Natural killer cell (primary cell): ENCODE results near the gene AP2B1. TPM values are rescaled to one million over a fixed set of nuclear protein-coding genes. Genes with fewer than 3 reads are reported as not detected.

Experiments used
- ATAC-seq, 3 donors: fragments of 150-1000 bp in 2 of 3; fragments of 200-7000 bp in 1 of 3; cut with Tn5 transposase; 1 replicate in 1 of 3; 2 replicates in 2 of 3; pipeline ENCODE4 v1.10.0; 2021; ENCODE audit warnings: mild to moderate bottlenecking in 2 of 3, moderate library complexity in 2 of 3
- DNase-seq, 2 donors: peaks; one replicate each; pipeline versions ENCODE4 v3.0.0 to v3.0.0-alpha.2; 2013 to 2021; ENCODE audit warnings: mixed read lengths in 1 of 2
- H3K27ac ChIP-seq: one replicate; pipeline ENCODE4 v1.5.1; 2013; ENCODE audit warnings: mild to moderate bottlenecking, low read length
- H3K27me3 ChIP-seq: one replicate; pipeline ENCODE4 v1.6.1; 2013; ENCODE audit warnings: low read length; ENCODE audit not compliant: control insufficient read depth, insufficient read depth
- H3K36me3 ChIP-seq: one replicate; pipeline ENCODE4 v1.6.1; 2013; ENCODE audit warnings: low read length; ENCODE audit not compliant: control insufficient read depth, insufficient read depth
- H3K4me1 ChIP-seq: one replicate; pipeline ENCODE4 v1.6.1; 2013; ENCODE audit warnings: low read length; ENCODE audit not compliant: control insufficient read depth, insufficient read depth
- H3K4me3 ChIP-seq: one replicate; pipeline ENCODE4 v1.5.1; 2013; ENCODE audit warnings: low read length
- H3K9me3 ChIP-seq: one replicate; pipeline ENCODE4 v1.6.1; 2013; ENCODE audit warnings: low read length; ENCODE audit not compliant: control insufficient read depth, insufficient read depth
- H3K27ac Mint-ChIP-seq, 2 donors: one replicate each; pipeline ENCODE4 v1.8.0; 2022; ENCODE audit warnings: mild to moderate bottlenecking in 2 of 2, mixed read lengths in 2 of 2, moderate library complexity in 1 of 2
- H3K27me3 Mint-ChIP-seq, 2 donors: one replicate each; pipeline ENCODE4 v1.8.0; 2022; ENCODE audit warnings: low read depth in 2 of 2, mixed read lengths in 2 of 2
- H3K36me3 Mint-ChIP-seq: one replicate; pipeline ENCODE4 v1.8.0; 2022; ENCODE audit warnings: mixed read lengths
- H3K4me1 Mint-ChIP-seq, 2 donors: one replicate each; pipeline ENCODE4 v1.8.0; 2022; ENCODE audit warnings: mixed read lengths in 2 of 2
- H3K4me3 Mint-ChIP-seq: one replicate; pipeline ENCODE4 v1.8.0; 2022; ENCODE audit warnings: mild to moderate bottlenecking, moderate library complexity, mixed read lengths
- H3K9me3 Mint-ChIP-seq, 2 donors: one replicate each; pipeline ENCODE4 v1.8.0; 2022; ENCODE audit warnings: mixed read lengths in 2 of 2
- WGBS: methylation state at CpG from one replicate; pipeline ENCODE4 v1.1.7; 2013; ENCODE audit warnings: missing lambda C conversion rate; ENCODE audit not compliant: insufficient coverage; 5-methylcytosine and 5-hydroxymethylcytosine counted together
- intact Hi-C: fragments of 100-400 bp; cut with micrococcal nuclease; formaldehyde crosslinking; loops from one replicate; pipeline ENCODE4 v1.14.2; 2022
- total RNA-seq, 4 donors: library from RNA; stranded (reverse); fragments of 120-200 nt in 1 of 4; gene quantifications; one replicate each; pipeline versions ENCODE4 v1.2.3 to v1.2.4, GENCODE V29; 2013 to 2022
- TF ChIP-seq, protein P1 (sequence below): fragments of 200-600 bp; IDR thresholded peaks from one replicate; pipeline ENCODE4 v1.8.0; 2022; ENCODE audit warnings: antibody characterized with exemption

The AP2B1 gene
- total RNA-seq, 3 donors from 2014 or later (not counting 1 experiment from before 2014, with no cell fraction given) = 111 to 148 (median 139) TPM

DNA sequence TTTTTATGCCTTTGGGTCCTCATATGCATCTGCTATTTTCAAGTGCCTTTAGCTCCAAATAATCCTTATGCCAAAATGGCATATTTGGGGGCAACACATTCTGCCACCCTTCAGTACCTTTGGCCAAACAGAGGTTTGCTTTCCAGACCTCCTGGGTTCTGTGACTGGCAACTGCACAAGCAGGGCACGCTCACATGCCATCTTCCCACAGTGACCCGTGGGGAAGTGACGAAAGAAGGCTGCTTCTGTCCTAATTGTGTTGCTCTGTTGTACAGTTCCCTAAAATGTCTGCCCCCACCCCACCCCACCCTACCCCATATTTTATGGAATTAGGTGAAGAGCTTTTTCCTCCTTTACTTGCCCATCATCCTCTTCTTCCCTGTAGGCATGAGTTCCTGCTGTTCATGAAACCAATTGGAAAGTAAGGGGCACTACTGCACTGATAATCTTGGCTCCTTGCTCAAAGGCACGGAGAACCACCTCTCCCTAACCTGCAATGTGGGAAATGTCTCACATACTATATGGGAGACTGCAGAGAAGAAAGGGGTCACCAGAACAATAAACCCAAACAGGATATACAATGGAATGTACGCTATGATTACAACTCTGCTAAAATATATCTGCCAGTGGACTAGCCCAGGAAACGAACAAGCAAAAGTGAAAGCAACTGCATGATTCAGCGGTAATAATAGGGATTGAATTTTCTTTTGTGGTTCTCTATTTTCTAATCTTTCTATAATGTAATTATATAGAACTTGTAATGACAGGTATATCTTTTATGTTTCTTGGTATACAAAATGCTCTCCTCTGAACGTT, 46.3 kb upstream of the AP2B1 start:
- ATAC-seq = peak; percentile 42 to 61 (median 54)
- Mint-ChIP-seq H3K4me3 (peak overlapping the region; percentile 90), H3K36me3 (no peaks in the 10 kb centered on the region), H3K27me3 (no peaks in the 10 kb centered on the region), H3K27ac (peak overlapping the region; percentile 84 to 88), H3K4me1 (peaks cover 46 to 53% of the 10 kb centered on the region in 2 donors), H3K9me3 (no peaks in the 10 kb centered on the region)
- peak in 1 of 2 donors; percentile 74 for DNase-seq
- no peaks in the 10 kb centered on the region for H3K27me3 ChIP-seq
- peak overlapping the region; percentile 39 for H3K4me3 ChIP-seq
- peak overlapping the region; percentile 88 for H3K27ac ChIP-seq
- intact Hi-C loops = loop anchor here (1.0 kb wide), 2 partner anchors 19 to 297 kb away; partner anchors contain the start of gene SLFN5
- H3K36me3 ChIP-seq = no peaks in the 10 kb centered on the region
- peaks cover 26% of the 10 kb centered on the region for H3K4me1 ChIP-seq
- WGBS = 3% methylated on average over 4 of the region's 8 CpGs
- TF ChIP-seq, protein P1, sequence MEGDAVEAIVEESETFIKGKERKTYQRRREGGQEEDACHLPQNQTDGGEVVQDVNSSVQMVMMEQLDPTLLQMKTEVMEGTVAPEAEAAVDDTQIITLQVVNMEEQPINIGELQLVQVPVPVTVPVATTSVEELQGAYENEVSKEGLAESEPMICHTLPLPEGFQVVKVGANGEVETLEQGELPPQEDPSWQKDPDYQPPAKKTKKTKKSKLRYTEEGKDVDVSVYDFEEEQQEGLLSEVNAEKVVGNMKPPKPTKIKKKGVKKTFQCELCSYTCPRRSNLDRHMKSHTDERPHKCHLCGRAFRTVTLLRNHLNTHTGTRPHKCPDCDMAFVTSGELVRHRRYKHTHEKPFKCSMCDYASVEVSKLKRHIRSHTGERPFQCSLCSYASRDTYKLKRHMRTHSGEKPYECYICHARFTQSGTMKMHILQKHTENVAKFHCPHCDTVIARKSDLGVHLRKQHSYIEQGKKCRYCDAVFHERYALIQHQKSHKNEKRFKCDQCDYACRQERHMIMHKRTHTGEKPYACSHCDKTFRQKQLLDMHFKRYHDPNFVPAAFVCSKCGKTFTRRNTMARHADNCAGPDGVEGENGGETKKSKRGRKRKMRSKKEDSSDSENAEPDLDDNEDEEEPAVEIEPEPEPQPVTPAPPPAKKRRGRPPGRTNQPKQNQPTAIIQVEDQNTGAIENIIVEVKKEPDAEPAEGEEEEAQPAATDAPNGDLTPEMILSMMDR = no peak
- H3K9me3 ChIP-seq = no peaks in the 10 kb centered on the region

DNA sequence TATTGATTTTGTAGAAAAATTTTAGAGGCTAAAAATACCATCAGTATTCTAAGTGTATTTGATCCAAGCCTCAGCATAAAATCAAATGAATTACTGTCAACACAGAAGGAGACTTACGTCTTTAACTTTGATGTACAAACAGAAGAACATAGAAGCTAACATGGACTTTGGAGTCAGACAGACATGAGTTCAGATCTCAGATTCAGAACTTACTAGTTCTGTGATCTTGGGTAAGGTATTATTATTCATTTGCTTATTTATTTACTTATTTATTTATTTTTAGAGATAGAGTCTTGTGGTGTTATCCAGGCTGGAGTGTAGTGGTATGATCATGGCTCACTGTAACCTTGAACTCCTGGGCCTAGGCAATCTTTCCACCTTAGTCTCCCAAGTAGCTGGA, 45.7 kb upstream of the AP2B1 start:
- no peaks in the 10 kb centered on the region for H3K36me3 ChIP-seq
- peak overlapping the region; percentile 88 for H3K27ac ChIP-seq
- H3K36me3 Mint-ChIP-seq = no peaks in the 10 kb centered on the region
- WGBS = 0% methylated on average over 1 of the region's 1 CpG
- TF ChIP-seq, protein P1 = no peak
- peaks cover 46 to 47% of the 10 kb centered on the region in 2 donors for H3K4me1 Mint-ChIP-seq
- DNase-seq = peak in 1 of 2 donors; percentile 35
- no peaks in the 10 kb centered on the region for H3K27me3 ChIP-seq
- ATAC-seq = no peak
- peak overlapping the region; percentile 84 to 88 for H3K27ac Mint-ChIP-seq
- no peaks in the 10 kb centered on the region for H3K9me3 ChIP-seq
- no peaks in the 10 kb centered on the region for H3K27me3 Mint-ChIP-seq
- intact Hi-C loops = loop anchor here (1.0 kb wide), 2 partner anchors 20 to 298 kb away; partner anchors contain the start of gene SLFN5
- H3K4me3 ChIP-seq = peak overlapping the region; percentile 39
- H3K4me3 Mint-ChIP-seq = peak overlapping the region; percentile 90
- H3K9me3 Mint-ChIP-seq = no peaks in the 10 kb centered on the region
- peaks cover 24% of the 10 kb centered on the region for H3K4me1 ChIP-seq

DNA sequence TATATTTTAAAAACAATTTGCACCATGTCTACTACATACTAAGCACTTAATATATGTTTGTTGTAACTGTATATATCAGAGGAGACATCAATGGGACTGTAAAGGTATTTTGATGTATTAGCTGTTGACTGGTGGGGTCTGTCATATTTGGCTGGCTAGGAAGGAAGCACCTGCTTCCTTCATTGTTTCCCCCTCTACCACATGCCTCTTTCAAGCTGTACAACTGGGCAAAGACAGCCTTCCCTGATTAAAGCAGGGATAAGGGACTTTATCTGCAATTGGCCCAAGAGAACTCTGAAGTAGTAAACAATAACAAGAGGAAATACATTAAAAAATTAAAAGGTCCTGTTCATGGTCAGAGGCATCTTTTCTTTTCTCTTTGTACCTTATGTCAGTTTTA, 44.1 kb upstream of the AP2B1 start:
- Histone ChIP-seq H3K4me1 (peaks cover 24% of the 10 kb centered on the region), H3K27me3 (no peaks in the 10 kb centered on the region), H3K27ac (no peak overlapping the region), H3K4me3 (no peak overlapping the region), H3K9me3 (no peaks in the 10 kb centered on the region), H3K36me3 (no peaks in the 10 kb centered on the region)
- ATAC-seq (no peak), DNase-seq (no peak)
- intact Hi-C loops = no loop called here
- Mint-ChIP-seq H3K27ac (peak overlapping the region; percentile 29 to 88), H3K27me3 (no peaks in the 10 kb centered on the region), H3K36me3 (no peaks in the 10 kb centered on the region), H3K4me3 (peak overlapping the region; percentile 13), H3K9me3 (no peaks in the 10 kb centered on the region), H3K4me1 (peaks cover 34 to 35% of the 10 kb centered on the region in 2 donors)
- TF ChIP-seq, protein P1 = no peak
